Left renal pelvis (tissue), 4 donors: ENCODE results near the gene LRP5. TPM values are rescaled to one million over a fixed set of nuclear protein-coding genes. Genes with fewer than 3 reads are reported as not detected.
"Not testable (repeated sequence)": the region's sequence is repeated elsewhere in the genome, so short reads cannot be mapped to it uniquely, and the experiment has no call there.

Experiments used
- DNase-seq, 4 donors: peaks; one replicate each; pipeline ENCODE4 v3.0.0-alpha.2; 2013; ENCODE audit warnings: low read depth in 4 of 4, low spot score in 3 of 4
- polyA plus RNA-seq, 4 donors: library from polyadenylated mRNA; unstranded; fragments of 120-200 nt; gene quantifications; one replicate each; pipeline ENCODE4 v1.2.1, GENCODE V29; 2013; ENCODE audit not compliant: insufficient read length in 4 of 4

The LRP5 gene
- polyA plus RNA-seq, 4 donors, result 30.2 to 62.1 (median 38.7) TPM

DNA sequence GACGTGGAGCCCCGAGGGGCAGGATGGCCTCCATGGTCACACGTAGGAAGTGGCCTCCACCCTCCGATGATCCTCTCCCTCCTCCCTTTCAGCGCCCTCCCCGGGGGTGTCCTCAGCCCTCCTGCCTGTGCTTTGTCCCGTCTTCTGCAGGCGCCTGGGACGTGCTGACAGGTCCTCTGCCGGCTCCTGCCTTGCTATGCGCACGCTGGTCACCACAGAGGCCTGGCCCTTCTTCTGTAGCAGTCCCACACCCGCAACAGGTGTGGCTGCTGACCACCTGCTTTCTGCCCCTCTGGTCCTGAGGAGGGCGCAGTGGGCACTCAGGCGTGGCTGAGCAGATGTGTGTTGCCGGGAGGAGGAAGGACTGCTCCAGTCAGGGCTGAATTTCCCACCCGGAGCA lies 120.5 kb downstream of the LRP5 start:
- DNase-seq, result no peak

DNA sequence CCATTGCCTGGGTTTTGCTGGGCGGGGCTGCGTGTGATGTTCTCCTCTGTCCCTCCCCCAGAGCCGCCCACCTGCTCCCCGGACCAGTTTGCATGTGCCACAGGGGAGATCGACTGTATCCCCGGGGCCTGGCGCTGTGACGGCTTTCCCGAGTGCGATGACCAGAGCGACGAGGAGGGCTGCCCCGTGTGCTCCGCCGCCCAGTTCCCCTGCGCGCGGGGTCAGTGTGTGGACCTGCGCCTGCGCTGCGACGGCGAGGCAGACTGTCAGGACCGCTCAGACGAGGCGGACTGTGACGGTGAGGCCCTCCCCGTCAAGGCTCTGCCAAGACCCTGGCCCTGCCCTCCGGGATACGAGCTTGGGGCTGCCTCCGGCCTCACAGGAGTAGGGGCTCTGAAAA lies 121.2 kb downstream of the LRP5 start:
- DNase-seq, result no peak

DNA sequence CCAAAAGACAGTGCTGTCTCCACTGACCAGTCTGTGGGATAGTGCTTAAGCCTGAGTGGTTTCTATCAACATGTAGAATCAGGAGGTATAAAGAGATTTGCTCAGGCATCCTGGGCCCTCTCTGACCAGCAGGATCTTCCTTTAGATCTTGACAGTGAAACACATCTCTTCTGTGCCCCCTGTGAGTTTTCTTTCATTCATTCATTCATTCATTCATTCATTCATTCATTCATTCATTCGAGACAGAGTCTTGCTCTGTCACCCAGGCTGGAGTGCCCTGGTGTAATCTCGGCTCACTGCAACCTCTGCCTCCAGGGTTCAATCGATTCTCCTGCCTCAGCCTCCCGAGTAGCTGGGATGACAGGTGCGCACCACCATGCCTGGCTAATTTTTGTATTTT lies 121.8 kb downstream of the LRP5 start:
- not testable (repeated sequence) for DNase-seq

DNA sequence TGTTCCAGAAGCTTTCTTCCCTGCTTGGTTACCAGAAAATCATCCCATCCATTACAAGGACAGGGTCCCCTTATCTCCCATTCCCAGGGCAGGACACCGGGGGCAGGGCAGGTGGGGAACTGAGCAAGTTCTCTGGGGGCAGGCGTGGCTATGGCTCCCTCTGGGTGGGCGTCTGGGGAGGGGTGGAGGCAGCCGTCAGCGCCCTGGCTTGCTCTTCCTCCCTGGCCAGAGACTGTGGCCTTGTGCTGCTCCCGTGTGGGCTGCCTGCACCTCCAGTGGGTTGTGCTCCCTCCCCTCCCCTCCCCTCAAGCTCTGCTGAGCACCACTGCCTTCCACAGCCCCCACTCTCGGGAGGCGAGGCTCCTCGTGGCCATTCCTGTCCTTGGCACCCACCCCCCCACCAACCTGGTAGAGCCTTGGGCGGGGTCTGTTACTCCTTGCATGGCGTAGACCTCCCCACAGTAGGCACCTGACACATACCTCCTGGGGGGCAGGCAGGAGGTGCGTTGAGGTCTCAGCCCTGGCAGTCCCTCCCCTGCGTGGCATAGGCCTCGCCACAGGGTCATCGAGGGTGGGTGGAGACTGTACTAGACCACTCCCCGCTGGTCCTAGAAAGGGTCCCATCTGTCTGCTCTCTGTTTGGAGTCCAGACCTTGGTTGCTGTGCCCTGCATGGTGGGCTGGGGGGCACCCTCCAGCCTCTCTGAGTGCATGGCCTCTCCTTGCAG lies 123.9 kb downstream of the LRP5 start:
- no peak for DNase-seq

DNA sequence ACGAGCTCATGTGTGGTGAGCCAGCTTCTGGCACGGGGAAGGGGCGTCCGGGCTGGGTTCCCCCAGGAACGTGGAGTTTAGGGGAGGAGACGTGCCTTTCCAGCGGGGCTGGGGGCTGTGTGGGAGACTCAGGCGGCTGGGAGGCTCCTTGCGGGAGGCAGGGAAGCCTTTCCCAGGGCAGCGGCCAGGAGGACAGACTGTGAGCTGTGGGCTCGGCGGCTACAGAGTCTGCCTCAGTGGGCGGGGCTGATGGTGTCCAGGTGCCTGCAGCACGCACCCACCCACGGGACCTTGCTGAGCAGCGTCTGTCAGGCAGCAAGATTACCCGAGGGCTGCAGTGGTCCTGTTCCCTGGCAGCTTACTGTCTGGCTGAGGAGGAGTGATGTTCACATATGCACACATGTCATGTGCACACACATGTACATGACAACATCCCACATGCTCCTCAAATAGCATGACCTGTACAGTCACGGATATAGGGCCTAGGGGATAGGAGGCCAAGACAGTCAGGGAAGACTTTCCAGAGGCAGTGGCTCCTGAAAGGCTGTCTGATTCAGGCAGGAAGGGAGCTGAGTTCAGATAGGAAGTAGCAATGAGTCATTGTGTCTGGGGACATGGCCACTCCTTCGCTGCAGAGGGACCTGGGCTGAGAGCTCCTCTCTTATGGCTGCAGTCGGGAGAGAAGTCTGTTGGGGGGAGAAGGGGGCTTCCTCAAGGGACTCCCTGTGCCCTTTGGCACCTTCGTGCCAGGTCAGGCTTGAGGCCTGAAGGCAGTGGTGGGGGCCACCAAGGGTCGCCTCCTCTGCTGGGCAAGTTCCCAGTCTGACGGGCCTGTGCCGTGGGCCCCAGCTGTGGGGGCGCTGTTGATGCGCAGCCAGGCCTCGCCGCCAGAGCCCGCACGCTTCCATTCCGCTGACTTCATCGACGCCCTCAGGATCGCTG lies 124.9 kb downstream of the LRP5 start:
- DNase-seq, result no peak

DNA sequence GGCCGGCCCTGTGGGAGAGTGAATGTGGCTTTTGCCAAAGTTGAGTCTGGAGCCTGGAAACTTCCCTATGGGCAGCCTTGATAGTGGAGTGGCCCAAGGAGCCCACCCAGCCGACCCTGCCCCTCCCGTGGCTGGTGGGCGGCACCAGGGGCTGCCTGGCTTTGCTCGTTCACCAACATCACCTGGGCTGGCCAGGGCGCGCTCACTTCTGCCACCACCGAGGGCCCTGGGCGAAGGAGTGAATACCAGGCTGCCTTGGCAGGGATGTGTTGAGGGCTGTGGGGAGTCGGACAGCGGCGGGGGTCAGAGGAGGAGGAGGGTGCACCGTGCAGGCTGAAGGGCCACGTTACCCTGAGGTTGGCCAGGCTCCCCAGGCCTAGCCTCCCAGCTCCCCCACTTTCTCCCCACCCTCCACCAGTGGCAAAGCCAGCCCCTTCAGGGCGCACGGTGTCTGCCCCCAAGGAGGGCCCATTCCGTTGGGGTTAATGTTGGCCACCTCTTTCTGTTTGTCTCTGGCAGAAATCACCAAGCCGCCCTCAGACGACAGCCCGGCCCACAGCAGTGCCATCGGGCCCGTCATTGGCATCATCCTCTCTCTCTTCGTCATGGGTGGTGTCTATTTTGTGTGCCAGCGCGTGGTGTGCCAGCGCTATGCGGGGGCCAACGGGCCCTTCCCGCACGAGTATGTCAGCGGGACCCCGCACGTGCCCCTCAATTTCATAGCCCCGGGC lies 125.7 kb downstream of the LRP5 start:
- DNase-seq, result no peak

DNA sequence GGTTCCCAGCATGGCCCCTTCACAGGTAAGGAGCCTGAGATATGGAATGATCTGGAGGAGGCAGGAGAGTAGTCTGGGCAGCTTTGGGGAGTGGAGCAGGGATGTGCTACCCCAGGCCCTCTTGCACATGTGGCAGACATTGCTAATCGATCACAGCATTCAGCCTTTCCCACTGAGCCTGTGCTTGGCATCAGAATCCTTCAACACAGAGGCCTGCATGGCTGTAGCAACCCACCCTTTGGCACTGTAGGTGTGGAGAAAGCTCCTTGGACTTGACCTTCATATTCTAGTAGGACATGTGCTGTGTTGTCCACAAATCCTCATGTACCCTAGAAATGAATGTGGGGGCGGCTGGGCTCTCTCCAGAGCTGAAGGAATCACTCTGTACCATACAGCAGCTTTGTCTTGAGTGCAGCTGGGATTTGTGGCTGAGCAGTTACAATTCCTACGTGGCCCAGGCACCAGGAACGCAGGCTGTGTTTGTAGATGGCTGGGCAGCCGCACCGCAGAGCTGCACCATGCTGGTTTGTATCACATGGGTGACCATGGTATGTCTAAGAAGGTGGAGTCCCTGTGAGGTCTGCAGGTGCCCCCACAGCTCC lies 126.4 kb downstream of the LRP5 start:
- DNase-seq, result no peak

DNA sequence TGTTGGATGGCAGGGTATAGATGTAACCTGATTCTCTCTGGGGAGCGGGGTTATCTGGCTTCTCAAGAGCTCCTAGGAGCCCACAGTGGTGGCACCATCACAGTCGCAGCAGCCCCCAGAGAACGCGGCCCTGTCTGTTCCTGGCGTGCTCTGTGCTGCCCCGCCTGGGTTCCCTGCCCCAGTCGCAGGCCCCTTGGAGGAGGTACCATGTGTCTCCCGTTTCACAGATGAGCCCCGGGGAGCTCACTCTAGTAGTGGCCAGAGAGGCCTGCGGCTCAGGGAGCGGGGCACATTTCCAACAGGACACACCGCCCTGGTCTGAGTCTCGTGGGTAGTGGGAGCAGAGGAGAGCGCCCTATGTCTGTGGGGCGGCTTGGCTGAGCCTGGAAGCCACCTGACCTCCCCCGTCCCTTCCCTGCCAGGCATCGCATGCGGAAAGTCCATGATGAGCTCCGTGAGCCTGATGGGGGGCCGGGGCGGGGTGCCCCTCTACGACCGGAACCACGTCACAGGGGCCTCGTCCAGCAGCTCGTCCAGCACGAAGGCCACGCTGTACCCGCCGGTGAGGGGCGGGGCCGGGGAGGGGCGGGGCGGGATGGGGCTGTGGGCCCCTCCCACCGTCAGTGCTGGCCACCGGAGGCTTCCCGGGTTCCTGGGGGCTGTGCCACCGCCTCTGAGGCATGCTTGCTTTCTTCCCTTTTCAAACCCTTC lies 127.1 kb downstream of the LRP5 start:
- no peak for DNase-seq

DNA sequence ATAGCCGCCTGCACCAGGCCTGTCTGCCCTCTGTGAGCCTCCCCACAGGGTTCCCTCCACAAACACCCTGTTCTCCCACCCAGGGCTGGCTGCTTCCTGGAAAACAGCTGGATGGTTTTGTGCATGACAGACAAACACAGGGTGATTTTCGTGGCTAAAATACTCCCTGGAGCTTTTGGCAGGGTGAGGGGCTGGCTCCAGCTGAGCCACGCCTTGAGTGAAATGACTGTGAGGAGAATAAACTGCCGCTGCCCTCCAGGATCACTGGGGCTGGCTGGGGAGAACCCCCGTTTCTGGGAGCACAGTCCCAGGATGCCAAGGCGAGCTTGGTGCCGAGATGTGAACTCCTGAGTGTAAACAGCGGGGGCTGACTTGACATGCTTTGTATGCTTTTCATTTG lies 127.8 kb downstream of the LRP5 start:
- no peak for DNase-seq

DNA sequence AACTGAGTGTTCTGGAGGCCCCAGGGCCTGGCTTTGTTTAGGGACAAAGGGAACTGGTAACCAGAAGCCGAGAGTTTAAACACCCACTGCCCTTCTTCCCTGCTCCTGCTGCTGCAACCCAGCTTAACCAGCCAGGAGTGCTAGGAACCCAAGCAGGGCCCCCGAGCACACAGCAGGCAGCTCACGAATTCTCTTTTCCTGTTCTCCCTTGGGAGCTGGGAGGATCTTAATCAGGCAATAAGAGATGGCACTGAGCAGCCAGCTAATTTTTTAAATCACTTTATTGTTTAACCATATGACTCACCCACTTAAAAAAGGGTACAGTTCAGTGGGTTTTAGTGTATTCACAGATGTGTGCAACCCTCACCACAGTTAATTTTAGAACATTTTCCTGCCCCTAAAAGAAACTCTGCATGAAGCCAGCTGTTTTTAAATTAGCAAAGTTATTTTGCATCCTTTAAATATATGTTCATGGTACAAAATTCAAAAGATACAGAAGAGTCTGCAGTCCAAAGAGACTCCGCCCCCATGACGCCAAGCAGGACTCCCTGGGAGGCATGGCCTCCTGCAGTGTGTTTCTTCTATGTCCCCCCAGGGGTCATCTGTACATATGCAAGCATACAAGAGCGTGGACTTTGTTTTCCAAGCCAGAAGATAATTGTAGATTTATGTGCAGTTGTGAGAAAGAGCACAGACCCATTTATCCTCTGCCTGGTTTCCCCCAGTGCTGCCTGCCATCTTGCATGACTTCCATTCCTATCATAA lies 129.3 kb downstream of the LRP5 start:
- no peak for DNase-seq

DNA sequence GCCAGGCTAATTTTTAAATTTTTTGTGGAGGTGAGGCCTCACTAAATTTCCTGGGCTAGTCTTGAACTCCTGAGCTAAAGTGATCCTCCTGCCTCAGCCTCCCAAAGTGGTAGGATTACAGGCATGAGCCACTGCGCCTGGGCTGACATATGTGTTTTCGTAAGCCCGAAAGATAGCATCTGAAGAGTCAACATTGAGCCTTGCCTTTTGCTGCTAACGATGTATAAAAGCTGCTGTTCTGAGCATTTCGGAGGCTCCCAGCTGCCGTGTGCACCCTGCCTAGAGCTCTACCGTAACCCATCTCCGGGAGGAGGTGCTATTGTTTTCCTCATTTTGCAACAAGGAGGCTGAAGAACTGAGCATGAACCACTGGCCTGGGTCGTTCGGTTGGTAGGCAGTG lies 130.0 kb downstream of the LRP5 start:
- DNase-seq, result no peak

DNA sequence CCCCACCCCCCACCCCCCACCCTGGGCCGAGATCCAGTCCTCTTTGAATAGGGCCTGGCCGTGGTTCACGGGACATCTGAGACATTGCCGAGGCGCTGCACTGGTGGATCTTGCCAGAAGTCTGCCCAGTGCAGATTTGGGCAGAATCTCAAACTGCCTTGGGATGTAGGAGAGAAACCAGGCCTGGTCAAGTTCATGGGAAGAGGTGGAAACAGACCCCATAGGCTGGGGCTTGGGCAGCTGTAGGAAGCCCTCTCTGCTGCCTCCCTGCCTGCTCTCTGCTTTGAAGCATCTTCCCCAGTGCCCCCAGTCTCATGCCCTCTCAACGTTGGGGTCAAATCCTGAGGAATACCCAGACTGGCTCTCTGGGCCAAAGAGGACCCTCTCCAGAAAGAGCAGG lies 132.2 kb downstream of the LRP5 start:
- no peak for DNase-seq

DNA sequence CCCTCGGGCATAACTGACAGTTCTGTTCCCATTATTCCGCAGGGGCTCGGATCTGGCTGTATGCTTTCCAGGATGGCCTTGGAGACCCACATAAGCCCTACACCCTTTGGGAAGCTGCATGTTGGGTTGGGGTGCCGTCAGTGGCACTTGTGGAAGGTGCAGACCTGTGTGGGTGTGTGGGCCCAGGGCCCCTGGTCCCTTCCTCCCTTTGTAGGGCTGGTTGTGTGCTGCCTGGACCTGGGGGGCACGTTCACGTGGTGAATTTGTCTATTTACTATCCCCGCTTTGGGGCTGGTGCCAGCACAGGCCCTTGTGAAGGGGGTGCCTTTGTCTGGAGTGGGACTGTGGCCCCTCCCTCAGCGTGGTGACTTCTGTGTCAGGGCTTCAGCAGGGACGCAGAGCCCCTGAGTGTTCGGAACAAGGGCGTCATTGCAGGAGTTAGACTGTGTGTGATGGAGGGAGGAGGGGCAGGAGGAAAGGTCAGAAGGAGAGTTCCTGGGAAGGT lies 133.2 kb downstream of the LRP5 start:
- no peak for DNase-seq

DNA sequence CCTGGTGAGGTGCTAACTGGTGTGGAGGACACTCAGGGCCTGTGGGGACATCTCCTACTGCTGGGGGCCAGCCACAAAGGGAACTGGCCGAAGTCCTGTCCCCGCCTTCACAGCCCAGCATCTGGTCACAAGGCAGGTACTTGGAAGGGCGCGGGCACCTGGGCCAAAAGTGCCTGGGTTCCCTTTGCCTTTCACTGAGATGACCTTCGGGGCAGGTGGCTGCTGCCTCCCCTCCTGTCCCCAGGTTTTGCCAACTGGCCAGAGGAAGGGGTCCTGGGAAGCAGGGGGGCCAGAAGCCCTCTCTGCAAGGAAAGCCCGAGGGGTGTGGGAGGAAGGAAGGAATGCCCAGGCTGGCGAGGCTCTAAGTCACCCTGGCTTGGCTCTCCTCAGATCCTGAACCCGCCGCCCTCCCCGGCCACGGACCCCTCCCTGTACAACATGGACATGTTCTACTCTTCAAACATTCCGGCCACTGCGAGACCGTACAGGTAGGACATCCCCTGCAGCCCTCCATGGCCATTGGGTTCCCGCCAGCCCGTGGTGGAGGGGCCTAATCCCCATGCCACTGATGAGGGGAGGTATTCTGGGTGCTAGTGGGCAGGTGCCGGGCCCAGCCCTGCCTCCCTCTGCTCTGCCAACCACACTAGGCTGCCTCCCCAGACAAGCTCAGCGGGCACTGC lies 133.8 kb downstream of the LRP5 start:
- DNase-seq, result no peak

DNA sequence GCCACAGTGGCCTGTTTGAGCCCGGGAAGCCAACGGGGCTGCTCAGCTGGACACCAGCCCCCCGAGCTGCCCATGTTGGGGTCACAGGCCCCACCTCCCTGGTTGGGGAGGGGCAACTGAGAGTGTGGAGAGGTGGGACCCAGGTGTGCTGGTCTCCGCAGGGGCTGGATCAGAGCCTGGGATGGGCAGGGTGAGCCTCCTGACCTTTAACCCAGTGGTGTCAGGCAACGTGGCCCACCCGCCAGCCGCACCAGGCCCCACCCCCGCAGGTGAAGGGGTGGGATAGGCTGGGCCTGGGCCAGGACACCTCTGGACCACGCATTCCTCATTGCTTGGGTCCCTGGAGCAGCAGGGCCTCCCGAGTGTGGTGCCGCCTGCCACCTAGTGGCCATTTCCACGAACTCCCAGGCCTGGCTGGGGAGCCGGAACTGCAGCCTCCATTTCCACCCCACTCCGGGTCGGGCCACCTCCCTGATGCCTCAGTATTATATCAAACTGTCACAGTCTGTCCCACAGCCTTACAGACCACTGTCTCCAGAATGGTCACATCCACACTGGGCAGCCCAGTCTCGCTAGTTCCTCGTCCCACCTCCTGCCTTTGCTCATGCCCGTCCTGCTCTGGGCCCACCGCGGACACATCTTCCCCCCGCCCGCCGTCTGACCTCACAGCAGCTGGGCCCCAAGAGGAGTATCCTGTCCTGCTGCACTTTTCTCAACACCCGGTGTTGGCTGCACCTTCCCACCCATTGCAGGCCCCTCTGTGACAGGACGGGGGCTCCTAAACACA lies 134.8 kb downstream of the LRP5 start:
- peak in 1 of 4 donors; percentile 31 for DNase-seq

DNA sequence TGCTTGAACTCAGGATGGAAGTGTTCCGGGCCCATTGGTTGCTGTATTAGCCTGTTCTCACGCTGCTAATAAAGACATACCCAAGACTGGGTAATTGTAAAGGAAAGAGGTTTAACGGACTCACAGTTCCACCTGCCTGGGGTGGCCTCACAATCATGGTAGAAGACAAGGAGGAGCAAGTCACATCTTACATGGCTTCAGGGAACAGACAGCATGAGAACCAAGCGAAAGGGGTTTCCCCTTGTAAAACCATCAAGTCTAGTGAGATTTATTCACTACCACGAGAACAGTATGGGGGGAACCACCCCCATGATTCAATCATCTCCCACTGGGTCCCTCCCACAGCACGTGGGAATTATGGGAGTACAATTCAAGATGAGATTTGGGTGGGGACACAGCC lies 135.5 kb downstream of the LRP5 start:
- DNase-seq, result not testable (repeated sequence)

DNA sequence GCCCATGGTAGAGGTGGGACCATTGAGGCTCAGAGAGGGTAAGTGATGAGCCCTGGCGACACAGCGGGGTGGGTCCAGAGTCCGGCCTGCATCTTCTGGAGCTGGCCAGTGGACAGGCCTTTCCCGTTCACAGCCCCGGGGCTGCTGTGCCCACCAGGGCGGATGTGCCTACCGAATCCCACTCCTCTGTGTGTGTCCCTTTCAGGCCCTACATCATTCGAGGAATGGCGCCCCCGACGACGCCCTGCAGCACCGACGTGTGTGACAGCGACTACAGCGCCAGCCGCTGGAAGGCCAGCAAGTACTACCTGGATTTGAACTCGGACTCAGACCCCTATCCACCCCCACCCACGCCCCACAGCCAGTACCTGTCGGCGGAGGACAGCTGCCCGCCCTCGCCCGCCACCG lies 136.2 kb downstream of the LRP5 start:
- DNase-seq, result no peak

DNA sequence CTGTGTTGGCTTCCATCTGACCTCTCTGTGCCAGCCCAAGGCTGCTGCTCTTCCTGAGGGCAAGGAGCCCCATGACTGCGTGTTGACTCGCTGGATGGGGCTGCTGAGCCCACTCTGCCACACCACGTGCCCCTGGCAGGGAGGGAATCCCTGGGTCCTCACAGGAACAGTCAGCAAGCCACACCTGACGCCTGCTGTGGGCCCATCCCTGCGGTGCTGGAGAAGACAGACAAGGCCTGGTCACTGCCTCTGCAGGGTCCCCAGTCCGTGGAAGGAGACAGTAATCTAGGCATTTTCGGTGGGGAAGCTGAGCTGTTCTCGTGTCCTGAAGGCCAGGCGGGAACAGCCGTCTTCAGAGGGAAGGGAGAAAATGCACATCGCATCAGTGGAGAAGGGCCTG lies 137.6 kb downstream of the LRP5 start:
- no peak for DNase-seq
